ENCODE results near the gene RABGAP1.

RABGAP1 gene

GRCh38 chr9:123128591-123128990, 187.8 kb downstream of the RABGAP1 start:
- DNase-seq (ENCODE audit: low read depth in 1 of 2, low spot score in 1 of 2) = no peak
- Histone ChIP-seq H3K27ac (replicated peaks) (no peak overlapping the region), H3K4me3 (replicated peaks; ENCODE audit: insufficient read depth, low read length) (no peak overlapping the region), H3K27me3 (ENCODE audit: insufficient read depth, poor library complexity, severe bottlenecking) (no peaks in the 10 kb centered on the region)
- TF ChIP-seq SPI1 (IDR thresholded peaks at IDR 0.05; ENCODE audit: borderline replicate concordance, low read depth) (no peak), POLR2AphosphoS5 (IDR thresholded peaks at IDR 0.05; ENCODE audit: low read depth) (no peak), GABPA (IDR thresholded peaks at IDR 0.05; ENCODE audit: low read depth) (no peak), CTCF (IDR thresholded peaks at IDR 0.05; ENCODE audit: insufficient read depth, low read length) (no peak), REST (IDR thresholded peaks at IDR 0.05; ENCODE audit: insufficient replicate concordance, low read depth) (no peak)

GRCh38 chr9:123129423-123129822, 188.6 kb downstream of the RABGAP1 start:
- TF ChIP-seq CTCF (IDR thresholded peaks at IDR 0.05; ENCODE audit: insufficient read depth, low read length) = no peak
- no peak for DNase-seq (ENCODE audit: low read depth in 1 of 2, low spot score in 1 of 2)
- Histone ChIP-seq H3K4me3 (replicated peaks; ENCODE audit: insufficient read depth, low read length) (no peak overlapping the region), H3K27me3 (ENCODE audit: insufficient read depth, poor library complexity, severe bottlenecking) (no peaks in the 10 kb centered on the region), H3K27ac (replicated peaks) (no peak overlapping the region)

- Histone ChIP-seq H3K27me3 (ENCODE audit: insufficient read depth, poor library complexity, severe bottlenecking) (no peaks in the 10 kb centered on the region), H3K4me3 (replicated peaks; ENCODE audit: insufficient read depth, low read length) (no peak overlapping the region), H3K27ac (replicated peaks) (no peak overlapping the region)
- no peak for TF ChIP-seq SPI1 (IDR thresholded peaks at IDR 0.05; ENCODE audit: borderline replicate concordance, low read depth)
- no peak for TF ChIP-seq POLR2AphosphoS5 (IDR thresholded peaks at IDR 0.05; ENCODE audit: low read depth)
- no peak for TF ChIP-seq GABPA (IDR thresholded peaks at IDR 0.05; ENCODE audit: low read depth)
- no peak for TF ChIP-seq CTCF (IDR thresholded peaks at IDR 0.05; ENCODE audit: insufficient read depth, low read length)
- TF ChIP-seq REST (IDR thresholded peaks at IDR 0.05; ENCODE audit: insufficient replicate concordance, low read depth) = no peak
- DNase-seq (ENCODE audit: low read depth in 1 of 2, low spot score in 1 of 2) = no peak
These were observed 190.4 kb downstream of the RABGAP1 start for GRCh38 chr9:123131258-123131657.

- TF ChIP-seq CTCF (IDR thresholded peaks at IDR 0.05; ENCODE audit: insufficient read depth, low read length) (no peak), GABPA (IDR thresholded peaks at IDR 0.05; ENCODE audit: low read depth) (no peak), SPI1 (IDR thresholded peaks at IDR 0.05; ENCODE audit: borderline replicate concordance, low read depth) (no peak), REST (IDR thresholded peaks at IDR 0.05; ENCODE audit: insufficient replicate concordance, low read depth) (no peak), POLR2AphosphoS5 (IDR thresholded peaks at IDR 0.05; ENCODE audit: low read depth) (no peak)
- no peak overlapping the region for H3K4me3 ChIP-seq (replicated peaks; ENCODE audit: insufficient read depth, low read length)
- no peak overlapping the region for H3K27ac ChIP-seq (replicated peaks)
- no peak for DNase-seq (ENCODE audit: low read depth in 1 of 2, low spot score in 1 of 2)
- H3K27me3 ChIP-seq (ENCODE audit: insufficient read depth, poor library complexity, severe bottlenecking) = no peaks in the 10 kb centered on the region
These were observed 191.2 kb downstream of the RABGAP1 start for GRCh38 chr9:123131993-123132392.

Data from HL-60 (cell line).